H1 (cell line): Measurements from ENCODE around the gene BNC1. TPM values are rescaled to one million over a fixed set of nuclear protein-coding genes. Genes with fewer than 3 reads are reported as not detected.

Source experiments
- CHD7 ChIP-seq: fragments of 300-600 bp; sonication (generic); IDR thresholded peaks from 2 replicates; pipeline ENCODE4 v1.7.1; 2012; ENCODE audit warnings: low read length, moderate library complexity, mild to moderate bottlenecking, inconsistent platforms; ENCODE audit not compliant: insufficient replicate concordance
- GABPA ChIP-seq: IDR thresholded peaks from 2 replicates; pipeline ENCODE4 v1.6.1; 2011; ENCODE audit warnings: mild to moderate bottlenecking, low read length, moderate library complexity, borderline replicate concordance; ENCODE audit not compliant: insufficient read depth
- polyA plus RNA-seq, 7 experiments: library from polyadenylated mRNA; depleted of rRNA in 3 of 7; stranded (reverse) in 5 of 7; unstranded in 2 of 7; fragments of >200 nt in 5 of 7; fragments of 200-250 nt in 2 of 7; gene quantifications; 1 replicate in 5 of 7; 2 replicates in 1 of 7; 4 replicates in 1 of 7; pipeline versions ENCODE4 v1.2.1 to v1.2.3, GENCODE V29; 2011 to 2013; ENCODE audit warnings: missing spikeins in 2 of 7, mixed read lengths in 2 of 7
- total RNA-seq: library from RNA; stranded (reverse); fragmentation: NEBNext Ultra II Directional; extraction: Animal tissue kit (Norgen Biotek cat#: 25700); gene quantifications from 2 replicates; pipeline ENCODE4 v1.2.1, GENCODE V29; 2021

The BNC1 gene
- total and polyA plus RNA-seq, 2 of the 8 experiments (the other 6 are each of a cell fraction or from before 2014, with no cell fraction given): 0.99 to 2.1 TPM

DNA sequence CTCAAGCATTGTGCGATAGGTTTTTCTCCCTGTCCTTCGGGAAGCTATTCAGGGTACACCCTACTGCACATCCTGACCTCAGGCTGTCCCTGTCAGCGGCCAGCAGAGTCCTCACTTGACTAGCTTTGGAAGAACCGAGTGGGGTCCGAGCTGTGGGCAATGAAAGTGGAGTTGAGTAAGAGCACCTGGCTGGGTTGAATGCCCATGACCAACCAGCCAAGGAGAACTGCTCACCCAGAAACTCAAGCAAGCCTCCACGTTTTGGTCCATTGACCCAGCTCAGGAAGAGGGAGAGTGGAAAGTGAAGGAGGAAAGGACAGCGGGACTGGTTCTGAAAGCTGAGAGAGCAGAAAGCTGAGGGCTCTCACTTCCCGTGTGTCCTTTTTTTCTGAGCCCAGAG is 40.8 kb downstream of the BNC1 start (continued):
- TF ChIP-seq CHD7 (no peak), GABPA (no peak)
